GM10266 (cell line): ENCODE results near the gene PDE6C.

ENCODE experiments used
- DNase-seq: peaks from one replicate; pipeline ENCODE4 v3.0.0; 2012; ENCODE audit errors: extremely low spot score
- TF ChIP-seq, protein P1 (sequence below): IDR thresholded peaks from 2 replicates; pipeline ENCODE4 v1.5.1; 2012; ENCODE audit warnings: mild to moderate bottlenecking, low read depth; ENCODE audit not compliant: control insufficient read depth, insufficient read depth; ENCODE audit errors: missing control alignments

The PDE6C gene

DNA sequence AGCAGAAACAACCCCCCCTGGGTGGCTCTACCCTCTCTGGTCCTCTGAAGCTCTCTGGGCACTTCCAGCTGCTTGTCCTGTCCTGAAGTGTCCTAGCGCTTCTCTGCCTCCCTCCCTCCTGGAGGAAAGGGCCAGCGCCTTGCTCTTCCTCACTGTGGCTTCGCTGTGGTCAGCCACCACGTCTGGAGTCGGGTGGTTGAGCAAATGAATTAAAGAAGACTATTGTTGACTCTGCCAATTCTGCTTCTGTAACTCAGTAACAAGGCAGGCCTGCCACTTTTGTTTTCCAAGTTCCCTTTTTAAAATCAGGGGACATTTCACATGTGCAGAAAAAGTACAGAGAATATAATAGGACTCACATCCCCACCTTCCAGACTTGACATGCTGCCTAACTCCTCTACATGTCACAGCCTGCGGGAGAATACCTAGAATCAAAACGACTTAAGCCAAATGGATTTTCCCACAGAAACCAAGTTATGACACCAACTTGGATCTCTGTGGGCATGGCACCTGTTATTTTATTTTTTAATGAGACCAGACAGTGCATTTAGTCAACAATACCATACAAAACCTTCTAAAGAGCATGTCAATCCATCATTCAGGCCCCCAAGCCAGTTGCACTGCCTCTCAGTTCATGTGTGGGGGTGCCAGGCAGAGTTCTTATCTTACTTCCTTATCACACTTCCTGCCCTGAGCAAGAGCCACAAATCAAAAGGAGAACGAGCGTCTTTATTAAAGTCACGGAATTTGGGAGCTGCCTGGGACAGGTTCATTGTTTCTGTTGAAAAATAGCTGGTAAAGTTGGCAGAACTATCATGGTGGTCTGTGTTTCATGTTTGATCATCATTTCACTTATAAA, 39.1 kb upstream of the PDE6C start:
- DNase-seq: no peak
- TF ChIP-seq, protein P1, sequence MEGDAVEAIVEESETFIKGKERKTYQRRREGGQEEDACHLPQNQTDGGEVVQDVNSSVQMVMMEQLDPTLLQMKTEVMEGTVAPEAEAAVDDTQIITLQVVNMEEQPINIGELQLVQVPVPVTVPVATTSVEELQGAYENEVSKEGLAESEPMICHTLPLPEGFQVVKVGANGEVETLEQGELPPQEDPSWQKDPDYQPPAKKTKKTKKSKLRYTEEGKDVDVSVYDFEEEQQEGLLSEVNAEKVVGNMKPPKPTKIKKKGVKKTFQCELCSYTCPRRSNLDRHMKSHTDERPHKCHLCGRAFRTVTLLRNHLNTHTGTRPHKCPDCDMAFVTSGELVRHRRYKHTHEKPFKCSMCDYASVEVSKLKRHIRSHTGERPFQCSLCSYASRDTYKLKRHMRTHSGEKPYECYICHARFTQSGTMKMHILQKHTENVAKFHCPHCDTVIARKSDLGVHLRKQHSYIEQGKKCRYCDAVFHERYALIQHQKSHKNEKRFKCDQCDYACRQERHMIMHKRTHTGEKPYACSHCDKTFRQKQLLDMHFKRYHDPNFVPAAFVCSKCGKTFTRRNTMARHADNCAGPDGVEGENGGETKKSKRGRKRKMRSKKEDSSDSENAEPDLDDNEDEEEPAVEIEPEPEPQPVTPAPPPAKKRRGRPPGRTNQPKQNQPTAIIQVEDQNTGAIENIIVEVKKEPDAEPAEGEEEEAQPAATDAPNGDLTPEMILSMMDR: no peak

DNA sequence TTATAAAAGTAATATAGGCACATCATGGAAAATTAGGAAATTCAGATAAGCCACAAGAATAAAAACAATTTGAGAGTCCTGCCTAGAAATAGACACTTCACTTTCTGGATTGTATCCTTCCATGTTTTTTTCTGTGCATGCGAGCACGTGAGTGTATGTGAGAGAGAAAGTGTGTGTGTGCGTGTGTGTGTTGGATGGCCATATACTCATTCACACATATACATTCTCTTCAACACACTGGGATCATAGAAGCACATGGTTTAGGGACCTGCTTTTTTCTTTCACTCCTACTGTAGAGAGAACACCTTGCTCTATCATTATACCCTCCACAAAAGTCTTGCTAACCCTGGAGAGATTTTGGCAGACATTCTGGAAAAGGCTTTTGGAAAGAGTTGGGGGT, 38.4 kb upstream of the PDE6C start:
- TF ChIP-seq, protein P1: no peak
- DNase-seq: no peak

DNA sequence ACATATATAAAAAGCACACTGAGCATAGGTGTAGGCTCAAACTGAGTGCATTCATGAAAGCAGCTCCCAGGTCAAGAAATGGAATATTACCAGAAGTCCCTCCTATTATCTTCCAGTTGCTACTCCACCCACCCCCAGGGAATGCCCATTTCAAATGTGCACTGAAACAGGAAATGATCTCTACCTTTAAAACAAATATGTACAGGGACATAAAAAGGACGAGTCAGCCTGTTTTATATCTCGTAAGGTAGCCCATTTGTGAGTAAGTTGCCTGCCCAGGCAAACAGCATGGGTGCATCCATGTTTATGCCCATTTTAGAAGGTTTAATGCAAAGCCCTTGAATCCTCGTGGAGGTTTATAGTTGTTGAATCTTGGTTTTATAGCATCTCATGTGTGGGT, 35.4 kb upstream of the PDE6C start:
- DNase-seq: no peak
- TF ChIP-seq, protein P1: no peak

DNA sequence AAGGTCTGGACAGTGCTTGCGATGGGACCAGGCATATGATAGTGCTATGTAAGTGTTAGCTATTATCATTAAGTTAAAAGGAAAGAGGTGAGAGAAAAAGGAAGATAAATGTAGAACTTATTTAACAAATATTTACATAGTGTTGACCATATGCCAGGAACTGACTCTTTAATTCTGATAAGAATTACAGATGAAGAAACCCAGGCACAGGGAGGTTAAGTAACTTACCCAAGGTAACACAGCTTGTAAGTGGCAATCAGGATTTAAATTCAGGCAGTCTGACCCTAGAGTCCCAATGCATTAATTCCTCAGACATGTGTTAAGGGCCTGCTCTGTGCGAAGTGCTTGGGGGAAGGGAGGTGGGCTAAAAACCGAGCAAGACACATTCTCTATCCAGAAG, 34.8 kb upstream of the PDE6C start:
- TF ChIP-seq, protein P1: no peak
- DNase-seq: no peak

DNA sequence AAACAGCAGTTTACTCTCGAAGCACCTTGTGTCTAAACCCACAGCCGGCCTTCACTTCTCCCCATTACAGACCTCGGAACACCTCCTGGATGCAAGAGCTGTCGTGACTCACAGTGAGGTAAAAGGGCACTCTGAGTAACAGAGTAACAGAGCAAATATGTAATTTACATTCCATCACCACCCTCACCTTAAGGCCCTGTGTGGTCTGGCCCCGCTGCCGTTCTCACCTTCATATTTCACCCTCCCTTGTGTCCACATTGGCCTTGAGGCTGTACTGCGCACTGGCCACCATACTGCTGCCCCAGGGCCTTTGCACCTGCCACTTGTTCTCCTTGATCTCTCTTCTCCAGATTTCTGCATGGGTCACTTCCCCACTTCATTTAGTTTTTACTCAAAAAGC, 33.2 kb upstream of the PDE6C start:
- no peak for DNase-seq
- TF ChIP-seq, protein P1: no peak

DNA sequence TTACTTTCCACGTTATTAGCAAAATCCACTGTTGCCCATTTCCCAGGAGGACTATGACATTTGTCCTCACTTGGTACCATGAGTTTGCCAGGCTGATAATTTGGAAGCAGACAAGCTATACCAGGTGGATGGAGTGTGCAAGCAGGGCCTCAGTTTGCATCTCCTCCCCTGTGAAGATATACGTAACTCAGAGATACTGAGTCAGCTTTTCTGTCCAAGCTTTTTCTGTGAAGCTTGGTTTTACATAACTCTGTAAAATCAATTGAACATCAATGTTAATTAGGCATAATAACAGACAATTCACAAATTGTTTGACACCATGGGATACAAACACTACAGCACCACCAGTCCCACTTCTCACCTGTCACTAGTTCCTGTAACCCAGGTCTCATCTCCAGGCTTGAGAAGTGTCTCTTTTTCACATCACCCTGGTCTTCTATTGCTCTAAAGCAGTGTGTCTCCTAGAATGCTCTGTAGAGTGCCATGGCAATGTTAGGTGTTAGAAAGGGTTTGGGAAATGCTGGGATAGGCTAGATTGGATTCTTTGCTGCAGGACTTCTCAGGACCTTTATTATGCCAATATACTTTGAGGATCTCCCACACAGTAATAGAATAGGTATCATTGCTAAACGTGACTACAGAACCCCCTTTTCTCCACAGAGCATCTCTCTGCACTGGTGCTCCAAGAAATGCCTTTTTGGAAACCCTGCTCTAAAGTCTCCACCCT, 32.2 kb upstream of the PDE6C start:
- TF ChIP-seq, protein P1: no peak

DNA sequence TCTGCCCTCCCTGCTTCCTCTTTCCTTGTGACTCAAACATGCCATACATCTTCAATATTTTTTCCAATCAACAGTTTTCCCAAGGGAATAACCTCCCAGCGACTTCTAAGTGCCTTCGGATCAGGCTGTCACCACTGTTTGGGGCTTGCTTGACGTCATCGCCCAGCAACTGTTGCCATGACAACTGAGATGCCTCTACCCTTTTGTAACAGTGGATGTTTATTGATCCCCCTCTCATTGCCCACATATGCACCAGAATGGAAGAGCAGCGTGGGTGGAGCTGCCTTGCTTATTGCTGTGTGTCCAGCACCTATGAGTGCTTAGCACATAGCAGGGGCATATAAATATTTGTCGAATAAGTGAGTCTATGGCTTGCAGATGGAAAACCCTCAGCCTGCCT, 31.5 kb upstream of the PDE6C start:
- TF ChIP-seq, protein P1: no peak
- no peak for DNase-seq

More for the DNA sequence above, 32.2 kb upstream of the PDE6C start:
- no peak for DNase-seq
